ENCODE measurements around the gene TRERF1. TPM values are rescaled to one million over a fixed set of nuclear protein-coding genes. Genes with fewer than 3 reads are reported as not detected.
A peak's percentile ranks its signal among the peaks of the same experiment; 100 is the strongest.

The TRERF1 gene
- total and polyA plus RNA-seq, 12 donors = 4.7 to 16.6 (median 8.0) TPM

DNA sequence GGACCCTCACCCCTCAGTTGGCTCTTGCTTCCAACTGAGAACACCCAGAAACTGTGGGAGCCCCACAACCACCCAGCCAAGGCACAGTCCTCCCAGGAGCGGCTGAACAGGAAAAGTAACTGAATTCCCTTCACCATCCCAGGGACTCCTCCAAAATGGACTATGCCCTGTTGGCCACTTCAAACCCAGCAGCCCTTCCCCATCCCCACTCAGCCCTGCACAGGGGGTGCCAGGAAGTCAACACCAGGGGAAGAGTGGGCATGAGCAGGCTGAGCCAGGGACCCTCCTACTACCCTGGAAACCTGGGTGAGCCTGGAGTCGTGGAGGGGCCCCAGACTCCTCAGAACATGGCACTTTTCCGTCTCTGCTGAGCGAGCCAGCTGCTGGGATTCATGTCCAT is 267.3 kb downstream of the TRERF1 start:
- intact Hi-C loops (cut with DNase I) = no loop called here
- H3K27ac ChIP-seq = no peak overlapping the region
- DNase-seq = no peak
- no peaks in the 10 kb centered on the region for H3K27me3 ChIP-seq
- no peak overlapping the region for H3K4me3 ChIP-seq
- 83 to 100% (median 90%) methylated on average over 3 to 4 of the region's 4 CpGs for WGBS, 4 donors
- no peak for TF ChIP-seq POLR2A (IDR thresholded peaks at IDR 0.05)
- TF ChIP-seq, protein P1, sequence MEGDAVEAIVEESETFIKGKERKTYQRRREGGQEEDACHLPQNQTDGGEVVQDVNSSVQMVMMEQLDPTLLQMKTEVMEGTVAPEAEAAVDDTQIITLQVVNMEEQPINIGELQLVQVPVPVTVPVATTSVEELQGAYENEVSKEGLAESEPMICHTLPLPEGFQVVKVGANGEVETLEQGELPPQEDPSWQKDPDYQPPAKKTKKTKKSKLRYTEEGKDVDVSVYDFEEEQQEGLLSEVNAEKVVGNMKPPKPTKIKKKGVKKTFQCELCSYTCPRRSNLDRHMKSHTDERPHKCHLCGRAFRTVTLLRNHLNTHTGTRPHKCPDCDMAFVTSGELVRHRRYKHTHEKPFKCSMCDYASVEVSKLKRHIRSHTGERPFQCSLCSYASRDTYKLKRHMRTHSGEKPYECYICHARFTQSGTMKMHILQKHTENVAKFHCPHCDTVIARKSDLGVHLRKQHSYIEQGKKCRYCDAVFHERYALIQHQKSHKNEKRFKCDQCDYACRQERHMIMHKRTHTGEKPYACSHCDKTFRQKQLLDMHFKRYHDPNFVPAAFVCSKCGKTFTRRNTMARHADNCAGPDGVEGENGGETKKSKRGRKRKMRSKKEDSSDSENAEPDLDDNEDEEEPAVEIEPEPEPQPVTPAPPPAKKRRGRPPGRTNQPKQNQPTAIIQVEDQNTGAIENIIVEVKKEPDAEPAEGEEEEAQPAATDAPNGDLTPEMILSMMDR (IDR thresholded peaks at IDR 0.05) = no peak
- H3K4me1 ChIP-seq (replicated peaks in 1 of 2) = no peaks in the 10 kb centered on the region
- no peaks in the 10 kb centered on the region for H3K36me3 ChIP-seq (replicated peaks in 1 of 2)
- H3K9me3 ChIP-seq (replicated peaks in 1 of 3) = no peaks in the 10 kb centered on the region

DNA sequence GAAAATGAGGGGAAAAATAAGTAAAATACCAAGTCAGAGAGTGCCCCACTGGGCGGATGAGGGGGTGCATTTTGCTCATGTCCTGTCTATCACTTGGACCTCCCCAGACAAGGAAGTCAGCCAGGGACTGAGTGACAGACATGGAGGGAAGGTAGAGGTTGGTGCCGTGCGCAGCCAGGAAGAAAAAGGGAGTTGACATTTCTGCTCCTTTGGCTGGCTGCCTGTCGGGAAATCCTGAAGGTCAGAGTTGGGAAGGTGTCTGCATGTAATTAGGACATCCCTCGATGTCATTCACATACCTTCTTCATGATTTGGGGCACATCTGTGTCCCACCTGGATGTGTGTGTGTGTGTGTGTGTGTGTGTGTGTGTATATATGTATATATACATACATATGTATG is 269.6 kb downstream of the TRERF1 start:
- DNase-seq = peak in 2 of 7 donors; percentile 24 to 32
- H3K27me3 ChIP-seq = no peaks in the 10 kb centered on the region
- intact Hi-C loops (cut with DNase I) = no loop called here
- H3K9me3 ChIP-seq (replicated peaks in 1 of 3) = no peaks in the 10 kb centered on the region
- no peaks in the 10 kb centered on the region for H3K36me3 ChIP-seq (replicated peaks in 1 of 2)
- TF ChIP-seq, protein P1 (IDR thresholded peaks at IDR 0.05) = no peak
- TF ChIP-seq POLR2A (IDR thresholded peaks at IDR 0.05) = no peak
- H3K4me3 ChIP-seq = no peak overlapping the region
- no peak overlapping the region for H3K27ac ChIP-seq
- 31 to 53% (median 38%) methylated on average over 5 of the region's 5 CpGs for WGBS, 4 donors
- no peaks in the 10 kb centered on the region for H3K4me1 ChIP-seq (replicated peaks in 1 of 2)

GRCh38 chr6:42179945-42180313 is 271.8 kb downstream of the TRERF1 start:
- no peaks in the 10 kb centered on the region for H3K4me1 ChIP-seq (replicated peaks in 1 of 2)
- H3K27me3 ChIP-seq = no peaks in the 10 kb centered on the region
- no peak overlapping the region for H3K4me3 ChIP-seq
- H3K9me3 ChIP-seq (replicated peaks in 1 of 3) = no peaks in the 10 kb centered on the region
- DNase-seq = no peak
- H3K27ac ChIP-seq = no peak overlapping the region
- H3K36me3 ChIP-seq (replicated peaks in 1 of 2) = no peaks in the 10 kb centered on the region
- intact Hi-C loops (cut with DNase I) = no loop called here
- WGBS, 4 donors = 67 to 77% (median 76%) methylated on average over 3 of the region's 3 CpGs
- TF ChIP-seq POLR2A (IDR thresholded peaks at IDR 0.05) = no peak
- TF ChIP-seq, protein P1 (IDR thresholded peaks at IDR 0.05) = no peak

DNA sequence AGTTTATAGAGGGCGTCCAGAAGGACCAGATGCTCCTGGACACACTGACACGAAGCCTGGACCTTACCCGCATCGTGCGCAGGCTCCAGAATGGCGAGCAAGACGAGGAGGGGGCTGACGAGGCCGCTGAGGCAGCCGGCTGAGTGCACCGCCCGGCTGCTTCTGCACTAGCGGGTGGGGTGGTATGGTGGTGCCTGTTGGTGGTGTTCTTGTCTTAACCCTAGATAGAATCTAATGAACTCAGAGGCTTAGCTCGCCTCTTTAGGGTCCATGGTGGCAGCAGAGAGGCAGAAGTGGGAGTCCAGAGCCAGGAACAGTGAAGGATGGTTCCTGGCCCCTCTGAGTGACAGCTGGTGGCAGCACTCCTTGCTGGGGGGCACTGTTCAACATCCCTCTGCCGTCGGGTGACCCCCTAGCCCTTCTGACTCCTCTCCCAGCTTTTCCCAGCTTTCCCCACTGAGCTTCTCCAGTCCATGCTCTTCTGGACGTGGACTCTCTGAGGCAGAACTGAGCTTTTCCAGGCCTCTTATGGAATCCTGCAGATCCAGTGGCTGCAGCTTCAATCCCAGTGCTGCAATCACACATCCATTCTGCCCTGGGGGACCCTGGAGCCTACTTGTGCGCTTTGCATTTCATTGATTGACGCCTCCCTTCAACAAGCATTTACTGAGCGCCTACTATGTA is 272.3 kb downstream of the TRERF1 start:
- intact Hi-C loops (cut with DNase I) = no loop called here

More for the DNA sequence above, 272.3 kb downstream of the TRERF1 start:
- Histone ChIP-seq H3K27ac (no peak overlapping the region), H3K4me3 (no peak overlapping the region), H3K27me3 (no peaks in the 10 kb centered on the region), H3K36me3 (replicated peaks in 1 of 2) (no peaks in the 10 kb centered on the region), H3K4me1 (replicated peaks in 1 of 2) (no peaks in the 10 kb centered on the region), H3K9me3 (replicated peaks in 1 of 3) (no peaks in the 10 kb centered on the region)
- WGBS, 4 donors = 88 to 92% (median 90%) methylated on average over 14 to 20 of the region's 20 CpGs
- no peak for DNase-seq
- TF ChIP-seq, protein P1 (IDR thresholded peaks at IDR 0.05) = no peak
- no peak for TF ChIP-seq POLR2A (IDR thresholded peaks at IDR 0.05)
